ENCODE measurements around the gene RAB9A. TPM values are rescaled to one million over a fixed set of nuclear protein-coding genes. Genes with fewer than 3 reads are reported as not detected.

Gene RAB9A
- total RNA-seq, 1 experiment from 2014 or later = 29.5 TPM

DNA sequence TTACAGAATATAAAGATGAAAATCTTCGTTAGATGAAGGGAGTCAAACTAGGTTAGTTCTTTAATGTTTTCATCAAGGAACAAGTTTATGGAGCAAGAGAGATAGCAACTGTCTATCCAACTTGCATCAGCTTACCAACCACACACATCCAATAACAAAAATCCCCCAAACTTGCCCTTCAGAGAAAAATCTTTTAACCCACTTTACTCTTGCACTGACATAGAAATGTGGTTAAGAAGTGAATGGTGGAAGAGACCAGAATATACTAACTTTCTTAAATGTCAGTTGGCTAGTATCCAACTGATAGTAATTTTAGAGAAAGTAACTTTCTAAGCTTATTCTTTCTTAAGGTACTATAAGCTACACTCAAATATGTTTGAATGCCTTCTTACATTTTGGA lies 1.7 kb upstream of the RAB9A start:
- Histone ChIP-seq H3K9me3 (ENCODE audit: low read length) (no peaks in the 10 kb centered on the region), H3K4me1 (ENCODE audit: insufficient read depth, low read length) (peaks cover 22% of the 10 kb centered on the region), H3K4me2 (ENCODE audit: low read length) (no peak overlapping the region), H4K20me1 (ENCODE audit: low read length) (peaks cover 8% of the 10 kb centered on the region; the same call in 1 of the 2 replicates), H2AFZ (ENCODE audit: low read length) (no peak overlapping the region), H3K79me2 (ENCODE audit: low read length) (peaks cover 32% of the 10 kb centered on the region), H3K9me2 (replicated peaks; ENCODE audit: low read length) (no peaks in the 10 kb centered on the region), H3F3A (ENCODE audit: low read length, unreplicated experiment) (no peaks in the 10 kb centered on the region), H3K27me3 (ENCODE audit: low read length) (no peaks in the 10 kb centered on the region), H3K4me3 (ENCODE audit: low read length) (no peak overlapping the region), H3K9ac (ENCODE audit: low read length) (no peak overlapping the region), H3K27ac (ENCODE audit: low read length) (no peak overlapping the region), H3K36me3 (ENCODE audit: low read depth, low read length) (no peaks in the 10 kb centered on the region)
- ATAC-seq = no peak
- DNase-seq = no peak
- no TSS peak for BruUV-seq (replicated peaks)
- TF ChIP-seq EZH2phosphoT487 (IDR thresholded peaks at IDR 0.05; ENCODE audit: borderline replicate concordance, low read length) (no peak), EZH2 (IDR thresholded peaks at IDR 0.05; ENCODE audit: low read length, unreplicated experiment) (no peak)
- TF ChIP-seq, protein P1, sequence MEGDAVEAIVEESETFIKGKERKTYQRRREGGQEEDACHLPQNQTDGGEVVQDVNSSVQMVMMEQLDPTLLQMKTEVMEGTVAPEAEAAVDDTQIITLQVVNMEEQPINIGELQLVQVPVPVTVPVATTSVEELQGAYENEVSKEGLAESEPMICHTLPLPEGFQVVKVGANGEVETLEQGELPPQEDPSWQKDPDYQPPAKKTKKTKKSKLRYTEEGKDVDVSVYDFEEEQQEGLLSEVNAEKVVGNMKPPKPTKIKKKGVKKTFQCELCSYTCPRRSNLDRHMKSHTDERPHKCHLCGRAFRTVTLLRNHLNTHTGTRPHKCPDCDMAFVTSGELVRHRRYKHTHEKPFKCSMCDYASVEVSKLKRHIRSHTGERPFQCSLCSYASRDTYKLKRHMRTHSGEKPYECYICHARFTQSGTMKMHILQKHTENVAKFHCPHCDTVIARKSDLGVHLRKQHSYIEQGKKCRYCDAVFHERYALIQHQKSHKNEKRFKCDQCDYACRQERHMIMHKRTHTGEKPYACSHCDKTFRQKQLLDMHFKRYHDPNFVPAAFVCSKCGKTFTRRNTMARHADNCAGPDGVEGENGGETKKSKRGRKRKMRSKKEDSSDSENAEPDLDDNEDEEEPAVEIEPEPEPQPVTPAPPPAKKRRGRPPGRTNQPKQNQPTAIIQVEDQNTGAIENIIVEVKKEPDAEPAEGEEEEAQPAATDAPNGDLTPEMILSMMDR (conservative IDR thresholded peaks at IDR 0.05; ENCODE audit: low read depth, low read length) = no peak
- ChIA-PET CTCF (no interaction called here), POLR2A (ENCODE audit: unreplicated experiment) (no interaction called here)
- intact Hi-C loops (cut with micrococcal nuclease) = loop anchor here (5.0 kb wide), 1 partner anchor 50 kb away; no protein-coding TSS in a partner anchor

DNA sequence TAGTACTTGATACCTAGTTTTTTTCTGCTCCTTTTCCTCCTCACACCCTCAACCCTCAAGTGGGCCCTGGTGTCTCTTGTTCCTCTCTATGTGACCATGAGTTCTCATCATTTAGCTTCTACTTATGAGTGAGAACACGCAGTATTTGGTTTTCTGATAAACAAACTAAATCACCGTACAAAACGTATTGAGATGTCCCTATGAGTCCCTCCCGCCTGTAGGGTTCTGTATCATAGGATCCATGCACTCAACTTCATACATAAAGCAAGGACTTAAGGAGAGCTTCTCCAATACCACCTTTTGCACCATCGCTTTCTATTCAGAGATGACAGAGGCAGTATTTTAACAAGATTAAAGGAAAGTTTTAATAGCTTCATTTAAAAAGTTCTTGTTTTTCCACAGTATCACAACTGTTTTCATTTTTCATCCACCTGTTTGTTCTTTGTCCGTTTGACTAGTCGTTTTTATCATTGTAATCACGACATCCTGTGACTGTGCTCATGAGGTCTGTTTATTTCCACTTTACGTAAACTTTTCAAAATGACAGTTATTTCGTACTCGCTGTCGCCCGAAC lies 457 bp upstream of the RAB9A start:
- peak; percentile 39 for ATAC-seq
- Histone ChIP-seq H3K27me3 (ENCODE audit: low read length) (no peaks in the 10 kb centered on the region), H4K20me1 (ENCODE audit: low read length) (peaks cover 19% of the 10 kb centered on the region; the same call in 1 of the 2 replicates), H3K9ac (ENCODE audit: low read length) (peak overlapping the region; percentile 96), H3K9me3 (ENCODE audit: low read length) (no peaks in the 10 kb centered on the region), H3K4me1 (ENCODE audit: insufficient read depth, low read length) (peaks cover 29% of the 10 kb centered on the region), H3K9me2 (replicated peaks; ENCODE audit: low read length) (no peaks in the 10 kb centered on the region), H2AFZ (ENCODE audit: low read length) (peak overlapping the region; percentile 99), H3K4me2 (ENCODE audit: low read length) (peak overlapping the region; percentile 94), H3F3A (ENCODE audit: low read length, unreplicated experiment) (no peaks in the 10 kb centered on the region), H3K79me2 (ENCODE audit: low read length) (peaks cover 45% of the 10 kb centered on the region), H3K4me3 (ENCODE audit: low read length) (peak overlapping the region; percentile 99), H3K27ac (ENCODE audit: low read length) (no peak overlapping the region), H3K36me3 (ENCODE audit: low read depth, low read length) (no peaks in the 10 kb centered on the region)
- intact Hi-C loops (cut with micrococcal nuclease) = loop anchor here (5.0 kb wide), 1 partner anchor 49 kb away; no protein-coding TSS in a partner anchor
- POLR2A ChIA-PET (ENCODE audit: unreplicated experiment) = interaction anchor here (1.1 kb wide), 1 partner anchor 46 kb away, joined by 4 read pairs; the partner anchor contains the start of genes OFD1 and TRAPPC2
- DNase-seq = peak; percentile 13
- CTCF ChIA-PET = interaction anchor here (0.5 kb wide), 1 partner anchor 182 kb away, joined by 4 read pairs; no protein-coding TSS in a partner anchor
- BruUV-seq (replicated peaks) = TSS peak; percentile 24
- TF ChIP-seq EZH2phosphoT487 (IDR thresholded peaks at IDR 0.05; ENCODE audit: borderline replicate concordance, low read length) (no peak), EZH2 (IDR thresholded peaks at IDR 0.05; ENCODE audit: low read length, unreplicated experiment) (no peak)
- TF ChIP-seq, protein P1 (conservative IDR thresholded peaks at IDR 0.05; ENCODE audit: low read depth, low read length) = no peak

DNA sequence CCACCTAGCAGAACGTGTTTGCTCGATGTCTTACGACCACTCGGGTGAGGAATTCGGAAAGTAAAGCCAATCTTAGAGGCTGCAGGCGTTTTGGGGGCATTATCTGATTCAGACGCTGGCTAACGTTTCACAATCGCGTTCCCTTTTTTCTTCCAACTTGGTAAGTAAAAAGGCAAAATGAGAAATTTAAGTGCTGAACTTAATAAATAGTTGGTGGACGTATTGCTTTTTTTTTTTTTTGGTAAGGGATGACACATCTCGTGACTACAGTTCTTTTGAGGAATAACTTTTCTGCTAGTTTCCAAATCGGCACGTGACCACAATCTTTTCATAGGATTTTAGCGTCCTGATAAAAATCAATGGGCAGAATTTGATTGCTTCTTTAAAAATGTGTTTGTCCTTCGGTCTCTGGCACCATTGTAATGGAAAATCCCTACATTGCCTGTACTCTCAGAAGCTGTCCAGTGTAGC lies 848 bp downstream of the RAB9A start:
- Histone ChIP-seq H3K27ac (ENCODE audit: low read length) (peak overlapping the region; percentile 76), H3K36me3 (ENCODE audit: low read depth, low read length) (no peaks in the 10 kb centered on the region), H2AFZ (ENCODE audit: low read length) (peak overlapping the region; percentile 99), H3K9me2 (replicated peaks; ENCODE audit: low read length) (no peaks in the 10 kb centered on the region), H3K9me3 (ENCODE audit: low read length) (no peaks in the 10 kb centered on the region), H3K27me3 (ENCODE audit: low read length) (no peaks in the 10 kb centered on the region), H3K4me1 (ENCODE audit: insufficient read depth, low read length) (peaks cover 25% of the 10 kb centered on the region), H3K9ac (ENCODE audit: low read length) (peak overlapping the region; percentile 96), H3K79me2 (ENCODE audit: low read length) (peaks cover 58% of the 10 kb centered on the region), H3K4me3 (ENCODE audit: low read length) (peak overlapping the region; percentile 99), H3K4me2 (ENCODE audit: low read length) (peak overlapping the region; percentile 94), H4K20me1 (ENCODE audit: low read length) (peaks cover 24% of the 10 kb centered on the region; the same call in 1 of the 2 replicates), H3F3A (ENCODE audit: low read length, unreplicated experiment) (no peaks in the 10 kb centered on the region)
- ChIA-PET POLR2A (ENCODE audit: unreplicated experiment) (interaction anchor here (1.1 kb wide), 1 partner anchor 45 kb away, joined by 4 read pairs; the partner anchor contains the start of genes OFD1 and TRAPPC2), CTCF (no interaction called here)
- DNase-seq (peak; percentile 13), ATAC-seq (no peak)
- intact Hi-C loops (cut with micrococcal nuclease) = loop anchor here (1.0 to 5.0 kb wide), 2 partner anchors 31 to 48 kb away; no protein-coding TSS in a partner anchor
- TF ChIP-seq EZH2phosphoT487 (IDR thresholded peaks at IDR 0.05; ENCODE audit: borderline replicate concordance, low read length) = no peak
- TF ChIP-seq, protein P1 (conservative IDR thresholded peaks at IDR 0.05; ENCODE audit: low read depth, low read length) = no peak
- TF ChIP-seq EZH2 (IDR thresholded peaks at IDR 0.05; ENCODE audit: low read length, unreplicated experiment) = no peak
- BruUV-seq (replicated peaks) = TSS peak; percentile 63

Data from PC-3 (cell line).